NCI-H748 treated with DMSO at 0.1 percent for 48 hours (cell line): ENCODE data around the gene TMEM250.
A peak's percentile ranks its signal among the peaks of the same experiment; 100 is the strongest.

Source experiments
- DNase-seq: peaks from one replicate; lab custom pipeline; 2025; lab: John Stamatoyannopoulos, UW

TMEM250 gene

DNA sequence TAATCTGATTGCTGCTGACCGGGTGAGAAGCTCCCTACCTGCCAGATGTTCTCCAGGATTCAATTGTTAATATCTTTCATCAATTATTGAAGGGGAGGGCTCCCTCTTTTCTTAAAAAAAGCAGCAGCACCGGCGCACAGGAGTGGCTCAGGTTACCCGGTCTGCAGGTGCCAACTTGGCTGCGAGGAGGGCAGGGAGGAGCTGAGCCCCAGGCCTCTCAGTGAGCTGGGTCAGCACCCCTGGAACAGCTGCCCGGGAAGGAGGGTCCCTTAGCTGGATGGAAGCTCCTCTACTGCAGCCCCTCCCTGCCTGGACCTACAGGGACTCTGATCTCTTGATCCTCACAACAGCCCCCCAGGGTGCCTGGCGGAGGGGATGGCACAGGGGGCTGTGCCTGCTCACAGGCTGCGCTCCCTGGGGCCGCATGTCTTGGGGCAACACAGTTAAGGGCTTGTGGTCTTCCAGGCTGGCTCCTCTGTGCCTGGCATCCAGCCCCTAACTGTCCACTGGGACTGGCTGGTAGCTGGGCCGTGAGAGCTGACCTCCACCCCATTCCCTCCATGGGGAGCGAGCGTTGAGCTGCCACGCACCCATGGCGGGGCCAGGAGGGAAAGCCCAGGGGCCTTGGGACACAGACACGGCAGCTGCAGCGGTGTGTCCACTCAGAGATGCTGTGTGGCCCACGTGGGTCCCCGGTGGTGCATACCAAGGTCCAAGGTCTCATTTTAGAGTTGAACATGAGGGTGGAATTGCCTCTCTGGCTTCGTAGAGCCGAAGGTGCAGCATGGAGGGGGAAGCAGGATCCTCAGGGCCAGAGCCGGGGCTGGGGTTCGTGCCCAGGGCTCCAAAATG is 28.6 kb upstream of the TMEM250 start:
- no peak for DNase-seq

DNA sequence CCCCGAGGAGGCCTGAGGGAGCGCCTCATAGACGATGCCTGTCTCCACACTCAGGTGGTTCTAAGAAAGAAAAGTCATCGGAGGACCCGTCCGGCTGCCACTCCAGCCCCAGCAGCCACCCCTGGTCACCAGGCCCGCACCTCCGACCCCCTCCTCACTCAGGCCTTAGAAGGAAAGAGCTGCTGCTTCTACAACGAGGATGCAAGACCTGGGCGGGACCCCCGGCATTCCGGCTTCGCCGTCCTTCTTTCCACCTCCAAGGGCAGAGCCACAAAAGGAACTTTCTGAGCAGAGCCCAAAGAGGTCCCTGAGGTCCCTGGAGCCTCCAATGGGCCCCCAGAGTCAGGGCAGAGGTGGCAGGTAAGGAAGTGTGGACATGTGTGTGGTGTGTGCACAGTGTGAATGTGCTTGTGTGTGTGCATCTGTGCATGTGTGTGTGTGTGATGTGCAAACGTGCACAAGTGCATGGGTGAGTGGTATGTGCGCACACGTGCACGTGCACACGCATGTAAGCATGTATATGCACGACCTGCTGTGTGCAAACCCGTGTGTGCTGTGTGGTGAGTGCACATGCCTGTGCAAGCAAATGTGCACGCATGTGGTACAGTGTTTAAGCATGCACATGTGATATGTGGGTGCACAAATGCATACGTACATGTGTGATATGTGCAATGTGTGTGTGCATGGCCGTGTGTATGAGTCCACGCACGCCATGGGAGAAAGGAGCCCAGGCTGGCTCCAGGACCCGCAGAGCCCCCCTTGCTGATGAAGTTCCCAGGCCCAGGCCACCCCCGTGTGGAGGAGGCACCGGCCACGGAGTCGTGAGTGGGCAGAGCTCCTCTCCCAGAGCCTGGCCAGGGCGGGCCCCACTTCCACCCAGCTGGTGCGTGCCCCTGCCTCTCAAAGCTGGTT is 27.7 kb upstream of the TMEM250 start:
- DNase-seq, result no peak

DNA sequence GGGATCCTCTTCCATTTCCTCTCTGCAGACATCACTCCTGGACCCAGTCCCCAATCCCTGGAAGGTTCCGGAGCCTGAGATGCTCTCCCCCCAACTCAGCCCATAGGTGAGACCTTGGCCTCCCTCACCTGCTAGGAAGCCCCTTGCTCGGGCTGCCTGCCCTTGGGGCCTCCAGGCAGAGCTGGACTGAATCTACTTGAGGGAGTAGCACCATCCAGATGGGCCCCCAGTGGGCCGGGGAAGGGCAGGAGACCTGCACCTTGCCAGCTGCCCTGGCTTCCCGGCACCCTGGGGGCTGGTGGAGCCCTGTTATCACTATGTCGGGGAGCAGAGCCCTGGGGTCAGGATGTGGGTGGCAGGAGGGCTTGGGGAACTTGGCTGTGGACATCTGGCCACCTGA is 26.9 kb upstream of the TMEM250 start:
- no peak for DNase-seq

- no peak for DNase-seq
These were observed 25.8 kb upstream of the TMEM250 start for GRCh38 chr9:136144450-136144849.

DNA sequence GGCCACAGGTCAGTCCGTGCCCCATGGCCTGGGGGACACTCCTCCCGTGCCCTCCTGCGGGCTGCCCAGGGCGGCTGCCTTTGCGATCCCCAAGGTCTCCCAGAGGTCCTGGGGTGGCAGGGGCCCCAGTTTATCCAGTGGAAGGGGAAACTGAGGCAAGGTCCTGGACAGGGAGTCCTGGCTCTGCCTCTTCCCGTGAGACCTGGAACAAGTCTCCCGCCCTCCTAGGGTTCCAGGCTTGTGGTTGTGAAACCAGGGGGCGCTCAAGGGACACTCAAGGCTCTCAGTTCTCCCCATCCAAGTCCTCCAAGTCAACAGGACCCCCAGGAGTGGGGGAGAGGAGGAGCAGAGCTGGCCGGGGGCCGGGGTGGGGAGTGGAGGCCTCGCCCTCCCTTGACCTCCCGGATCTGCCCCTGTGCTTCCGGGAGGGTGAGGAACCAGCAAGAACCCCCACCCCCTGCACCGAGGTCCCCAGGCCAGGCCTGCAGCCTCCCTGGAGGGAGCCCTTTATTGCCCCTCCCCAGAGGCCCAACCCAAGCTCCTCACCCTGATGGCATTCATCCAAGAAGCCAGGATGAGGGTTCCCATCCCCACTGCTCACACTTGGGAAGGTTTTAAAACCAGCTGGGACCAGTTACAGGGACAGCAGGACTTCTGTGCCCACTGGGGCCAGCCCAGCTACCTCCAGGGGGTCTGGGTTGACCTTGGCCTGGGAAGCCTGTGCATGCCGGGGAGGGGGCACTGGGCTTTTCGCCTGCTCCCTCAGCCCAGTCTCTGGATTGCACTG is 24.7 kb upstream of the TMEM250 start:
- no peak for DNase-seq

- DNase-seq, result no peak
These were observed 24.2 kb upstream of the TMEM250 start for GRCh38 chr9:136142859-136143214.

DNA sequence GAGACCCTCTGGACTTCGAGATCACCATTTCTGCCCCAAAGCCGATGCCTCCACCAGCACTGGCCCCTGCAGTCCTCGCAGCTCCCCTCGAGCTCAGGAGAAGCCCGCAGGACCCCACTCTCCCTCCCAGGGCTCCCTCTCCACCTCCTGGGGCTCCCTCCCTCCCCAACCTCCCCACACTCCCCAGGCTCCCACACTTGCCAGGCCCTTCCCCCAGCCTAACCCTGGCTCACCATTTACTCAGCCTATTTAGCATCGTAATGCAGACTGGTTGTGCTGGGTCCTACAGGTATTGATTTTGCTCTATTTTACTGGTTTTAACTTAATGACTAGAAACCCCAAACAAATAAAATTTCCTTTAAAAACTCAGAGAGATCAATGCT is 23.7 kb upstream of the TMEM250 start:
- no peak for DNase-seq

DNA sequence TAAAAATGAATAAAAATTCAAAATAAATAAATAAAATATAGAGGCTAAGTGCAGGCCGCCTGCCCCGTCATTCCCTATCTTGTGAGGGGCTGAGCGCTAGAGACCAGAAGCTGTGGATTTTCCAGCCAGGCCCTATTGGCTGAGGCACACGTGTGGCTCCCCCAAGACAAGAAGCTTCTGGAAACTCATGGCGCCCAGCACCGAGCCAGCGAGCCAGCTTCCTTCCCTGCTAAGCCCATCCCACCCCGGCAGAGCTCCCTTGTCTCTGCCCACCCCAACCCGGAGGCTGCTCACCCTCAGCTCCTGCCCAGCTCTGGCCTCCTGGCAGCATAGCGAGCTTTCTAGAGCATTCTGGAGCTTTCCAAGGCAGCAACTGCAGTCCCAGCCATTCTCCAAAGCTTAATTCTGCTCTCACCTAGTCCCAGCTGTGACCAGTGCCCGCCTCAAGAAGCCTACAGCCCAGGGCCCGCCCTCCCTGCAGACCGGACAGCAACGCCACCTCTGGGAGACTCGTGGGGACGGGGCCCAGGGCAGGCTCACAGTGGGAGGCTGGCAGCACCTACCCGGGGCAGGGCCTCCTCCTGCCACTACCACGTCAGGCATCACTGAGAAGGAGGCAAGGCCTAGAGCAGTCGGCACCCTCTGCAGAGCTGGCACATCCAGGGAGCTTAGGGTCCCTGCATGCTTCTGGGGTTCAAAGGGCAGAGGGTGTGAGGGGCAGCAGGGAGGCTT is 23.2 kb upstream of the TMEM250 start:
- DNase-seq, result no peak

- DNase-seq, result no peak
These were observed 22.3 kb upstream of the TMEM250 start for GRCh38 chr9:136140966-136141365.

- no peak for DNase-seq
These were observed 21.4 kb upstream of the TMEM250 start for GRCh38 chr9:136140046-136140445.

GRCh38 chr9:136138566-136138965 is 19.9 kb upstream of the TMEM250 start:
- peak; percentile 78 for DNase-seq

DNA sequence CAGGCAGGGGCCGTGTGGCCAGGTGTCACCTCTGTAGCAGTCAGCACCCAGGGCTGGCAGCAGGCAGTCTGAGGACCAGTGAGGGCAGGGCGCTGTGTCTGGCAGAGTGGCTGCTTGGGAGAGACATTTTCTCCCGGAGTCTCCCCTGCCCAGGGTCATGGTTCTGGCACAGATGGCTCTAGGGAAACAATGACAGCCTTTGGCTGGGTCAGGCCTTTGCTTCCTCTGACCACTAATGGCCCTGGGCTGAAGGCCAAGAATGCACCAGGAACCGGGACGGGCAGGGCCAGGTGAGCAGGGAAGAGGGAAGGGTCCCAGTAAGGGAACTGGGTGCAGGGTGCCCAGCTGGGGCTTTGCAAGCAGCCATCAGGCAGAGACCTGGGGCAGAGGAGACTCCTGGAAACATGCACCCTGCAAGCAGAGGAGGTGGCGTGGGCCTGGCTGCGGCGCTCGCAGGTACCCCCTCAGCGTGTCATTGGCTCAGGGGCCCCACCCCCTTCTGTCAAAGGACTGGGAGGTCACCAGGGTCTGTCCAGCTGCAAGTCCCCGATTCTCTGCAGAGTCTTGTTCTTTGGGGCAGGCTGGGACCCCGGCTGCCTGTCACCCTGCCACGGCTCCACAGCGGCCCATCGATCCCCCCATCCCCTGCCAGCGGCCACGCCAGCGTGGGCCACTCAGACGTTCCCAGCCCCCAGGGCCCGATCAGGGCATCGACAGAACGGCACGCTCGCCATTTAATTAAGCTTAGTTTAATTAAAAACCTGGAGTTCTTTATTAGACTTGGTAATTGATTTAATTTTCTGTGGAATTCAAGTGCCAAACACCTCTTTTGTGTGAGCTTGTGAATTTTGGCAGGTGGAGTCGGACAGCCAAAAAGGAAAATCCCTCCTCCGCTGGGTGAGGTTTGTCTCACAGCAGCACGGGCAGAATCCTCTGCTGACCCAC is 18.9 kb upstream of the TMEM250 start:
- DNase-seq, result no peak

DNA sequence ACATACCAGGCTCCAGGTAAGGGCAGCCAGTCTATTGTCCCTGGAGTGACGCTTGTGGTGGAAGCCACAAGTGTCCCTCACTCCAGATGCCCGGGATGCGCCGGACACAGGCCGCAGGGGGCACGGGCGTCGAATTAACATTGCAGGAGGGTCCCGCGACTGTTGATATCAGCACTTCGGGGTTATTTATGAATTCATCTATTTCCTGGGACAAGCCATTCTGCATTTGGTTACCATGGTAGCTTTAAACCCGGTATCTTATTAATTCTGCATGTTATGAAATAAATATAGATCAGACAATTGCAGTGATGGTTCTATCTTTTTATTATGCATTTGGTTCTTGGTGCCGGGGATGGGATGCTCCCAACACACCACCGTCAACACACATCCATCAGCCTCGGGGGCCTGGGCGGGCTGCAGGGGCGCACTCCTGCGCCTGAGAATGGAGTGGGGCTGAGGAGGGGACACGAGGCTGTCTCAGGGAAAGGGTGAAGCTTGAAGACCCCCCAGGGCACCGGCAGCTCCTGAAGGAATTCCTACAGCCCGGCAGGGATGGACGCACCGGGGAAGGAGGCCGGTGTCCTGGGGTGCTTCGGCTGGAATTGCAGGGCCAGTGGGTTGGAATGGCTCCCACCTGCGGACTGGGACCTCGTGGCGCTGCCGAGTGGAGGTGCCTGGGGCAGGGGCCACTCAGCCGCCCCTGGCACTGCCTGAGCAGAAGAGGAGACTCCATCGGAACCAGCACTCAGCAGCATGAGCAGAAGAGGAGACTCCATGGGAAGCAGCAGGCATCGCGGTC is 17.7 kb upstream of the TMEM250 start:
- DNase-seq, result no peak

DNA sequence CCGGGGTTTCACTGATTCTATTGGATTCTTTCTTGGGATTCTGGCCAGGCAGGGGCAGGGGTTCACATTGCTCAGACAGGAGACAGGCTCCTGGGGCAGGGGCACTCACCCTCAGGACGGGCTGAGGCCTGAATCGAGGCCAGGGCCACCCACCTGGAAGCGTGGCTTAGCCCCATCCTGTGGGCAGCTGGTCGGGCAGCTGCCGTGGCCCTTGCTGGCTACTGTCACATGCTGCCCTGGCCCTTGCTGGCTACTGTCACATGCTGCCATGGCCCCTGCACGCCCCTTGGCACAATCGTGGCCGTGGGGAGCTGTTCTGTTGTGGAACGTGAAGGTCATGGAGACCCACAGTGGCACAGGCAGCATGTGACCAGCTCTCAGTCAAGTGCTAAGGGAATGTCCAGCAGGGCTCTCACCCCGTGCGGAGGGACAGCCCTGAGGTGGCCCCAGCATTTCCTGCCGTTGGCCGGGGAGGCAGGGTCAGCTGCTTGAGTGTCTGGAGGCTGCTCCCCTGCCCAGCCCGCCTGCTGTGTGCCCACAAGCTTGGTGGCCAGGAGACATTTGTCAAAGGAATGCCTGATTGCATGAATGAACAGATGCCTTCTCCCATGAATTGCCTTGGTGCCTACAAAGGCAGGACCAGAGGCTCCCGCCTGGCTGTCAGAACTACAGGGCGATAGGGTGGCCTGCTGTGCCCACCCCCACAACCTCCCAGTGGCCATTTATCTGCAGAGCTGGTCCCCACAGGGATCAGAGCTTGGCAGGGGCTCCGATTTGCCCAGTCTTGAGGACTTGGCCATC is 16.9 kb upstream of the TMEM250 start:
- no peak for DNase-seq

- no peak for DNase-seq
These were observed 15.3 kb upstream of the TMEM250 start for GRCh38 chr9:136133959-136134484.

GRCh38 chr9:136133191-136133958 is 14.7 kb upstream of the TMEM250 start:
- DNase-seq, result peak; percentile 6

DNA sequence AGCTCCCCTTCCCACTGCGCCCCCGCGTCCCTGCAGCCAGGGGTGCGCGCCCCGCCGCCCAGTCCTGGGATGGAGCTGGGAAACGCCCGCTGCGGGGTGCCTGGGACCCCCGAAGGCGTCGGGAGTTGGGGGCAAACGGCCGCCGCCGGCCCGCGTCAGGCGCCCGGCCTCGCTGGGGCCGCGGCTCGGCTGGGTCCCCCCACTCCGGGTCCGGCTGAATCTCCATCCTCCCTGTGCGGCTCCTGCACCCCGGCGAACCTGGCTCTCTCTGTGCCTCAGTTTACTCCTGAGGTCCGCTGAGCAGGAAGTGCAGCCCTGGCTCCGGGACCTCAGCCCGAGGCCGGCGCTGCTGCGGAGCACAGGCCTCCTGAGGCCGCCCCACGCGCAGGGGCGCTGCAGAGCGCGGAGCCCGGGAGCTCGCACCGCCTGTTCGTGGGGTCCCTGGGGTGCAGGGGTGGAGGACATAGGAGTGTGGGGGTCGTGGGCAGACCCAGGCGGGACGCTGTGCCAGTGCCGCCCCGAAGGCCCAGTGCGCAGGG is 13.9 kb upstream of the TMEM250 start:
- no peak for DNase-seq
